Mammary epithelial cell (primary cell): ENCODE measurements around the gene TFF2.

Experiments
- CTCF ChIP-seq, 2 donors: IDR thresholded peaks in 1 of 2; conservative IDR thresholded peaks in 1 of 2; 2 replicates each; pipeline ENCODE4 v1.5.1; 2011 to 2012; ENCODE audit warnings: inconsistent platforms in 2 of 2, low read length in 2 of 2, mild to moderate bottlenecking in 2 of 2, control low read depth in 1 of 2, low read depth in 1 of 2; ENCODE audit not compliant: insufficient read depth in 1 of 2; ENCODE audit errors: extremely low read depth in 1 of 2
- EZH2 ChIP-seq: IDR thresholded peaks from 2 replicates; pipeline ENCODE4 v1.6.1; 2012; ENCODE audit warnings: low read length, inconsistent platforms, borderline replicate concordance

GRCh38 chr21:42391297-42391696, 40.5 kb upstream of the TFF2 start:
- no peak for TF ChIP-seq EZH2
- TF ChIP-seq CTCF (conservative IDR thresholded peaks at IDR 0.05 in 1 of 2, IDR thresholded peaks at IDR 0.05 in 1 of 2; ENCODE audit: extremely low read depth in 1 of 2, insufficient read depth in 1 of 2, low read depth in 1 of 2, low read length in 2 of 2) = no peak
